GM18502 (cell line): Measurements from ENCODE around the gene YEATS2.
"Not testable (repeated sequence)": the region's sequence is repeated elsewhere in the genome, so short reads cannot be mapped to it uniquely, and the experiment has no call there.

Experiments
- ATAC-seq: cut with Tn5 transposase; IDR thresholded peaks from one replicate; pipeline ENCODE4 v1.9.1; 2021; ENCODE audit warnings: mild to moderate bottlenecking; ENCODE audit not compliant: unreplicated experiment, poor library complexity

The YEATS2 gene

DNA sequence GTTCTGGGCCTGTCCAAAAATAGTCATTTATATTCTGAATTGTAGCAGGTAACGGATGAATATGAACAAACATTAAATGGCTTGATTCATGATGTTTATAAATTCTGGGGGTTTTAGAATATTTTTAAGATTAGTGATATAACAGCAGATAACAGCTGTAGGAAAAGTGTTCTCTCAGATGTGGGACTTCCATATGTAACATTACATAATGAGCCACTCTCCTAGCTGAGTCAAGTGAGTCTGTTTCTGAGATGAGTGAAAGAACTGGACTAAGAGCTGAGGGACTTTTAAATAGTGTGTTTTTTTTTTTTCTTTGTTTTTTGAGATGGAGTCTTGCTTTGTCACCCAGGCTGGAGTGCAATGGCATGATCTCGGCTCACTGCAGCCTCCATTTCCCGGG lies 13.9 kb downstream of the YEATS2 start:
- no peak for ATAC-seq

DNA sequence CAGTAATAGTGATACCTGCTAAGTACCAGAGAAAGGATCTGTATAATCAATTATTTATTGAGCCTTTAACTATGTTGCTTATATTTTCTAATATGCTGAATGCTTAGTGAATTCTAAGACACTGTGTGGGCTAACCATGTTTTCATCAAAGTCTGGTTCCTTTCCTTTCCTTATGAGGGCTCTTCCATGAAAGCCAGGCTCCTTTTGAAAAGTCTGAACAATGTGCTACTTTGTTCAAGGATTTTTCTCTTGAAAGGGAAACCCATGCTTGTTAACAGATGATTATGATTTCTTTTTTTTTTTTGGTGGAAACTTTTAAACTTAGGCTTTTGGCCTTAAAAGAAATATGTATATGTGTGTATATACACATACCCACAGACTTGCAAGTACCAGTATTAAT lies 17.0 kb downstream of the YEATS2 start:
- ATAC-seq: no peak

DNA sequence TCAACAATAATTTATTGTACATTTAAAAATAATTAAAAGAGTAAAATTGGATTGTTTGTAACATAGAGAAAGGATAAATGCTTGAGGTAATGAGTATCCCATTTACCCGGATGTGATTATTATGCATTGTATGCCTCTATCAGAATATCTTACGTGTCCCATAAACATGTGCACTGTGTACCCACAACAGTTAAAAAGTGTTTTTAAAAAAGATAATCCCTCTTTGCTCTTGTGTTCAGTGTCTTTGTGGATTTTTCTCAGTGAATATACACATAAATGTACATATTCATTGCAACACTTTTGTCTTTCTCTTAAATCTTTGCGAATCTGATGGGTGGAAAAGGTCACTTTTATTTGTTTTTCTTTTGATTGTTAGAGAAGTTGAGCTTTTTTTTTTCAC lies 20.4 kb downstream of the YEATS2 start:
- no peak for ATAC-seq

DNA sequence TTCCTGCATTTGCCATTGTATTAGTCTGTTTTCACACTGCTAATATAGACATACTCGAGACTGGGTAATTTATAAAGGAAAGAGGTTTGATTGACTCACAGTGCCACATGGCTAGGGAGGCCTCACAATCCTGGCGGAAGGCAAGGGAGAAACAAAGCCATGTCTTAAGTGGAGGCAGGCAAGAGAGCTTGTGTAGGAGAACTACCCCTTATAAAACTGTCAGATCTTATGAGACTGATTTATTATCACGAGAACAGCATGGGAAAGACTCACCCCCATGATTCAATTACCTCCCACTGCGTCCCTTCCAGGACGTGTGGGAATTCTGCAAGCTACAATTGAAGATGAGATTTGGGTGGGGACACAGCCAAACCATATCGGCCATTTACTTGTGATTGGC lies 27.8 kb downstream of the YEATS2 start:
- ATAC-seq: no peak

DNA sequence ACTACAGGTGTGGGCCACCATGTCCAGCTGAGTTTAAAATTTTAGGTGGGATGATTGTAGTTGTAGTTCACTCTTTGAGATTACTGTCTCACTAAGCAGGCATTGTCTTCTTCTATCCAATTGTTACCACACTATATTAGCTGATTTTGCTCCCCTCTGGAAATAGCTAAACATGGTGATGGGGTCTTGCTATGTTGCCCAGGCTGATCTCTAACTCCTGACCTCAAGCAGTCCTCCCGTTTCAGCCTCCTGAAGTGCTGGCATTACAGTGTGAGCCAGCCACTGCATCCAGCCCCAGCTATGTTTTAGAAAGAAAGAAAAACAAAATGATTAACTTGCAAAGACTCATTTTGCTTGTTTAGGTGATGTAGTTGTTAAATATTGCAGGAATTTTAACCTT lies 30.6 kb downstream of the YEATS2 start:
- no peak for ATAC-seq

DNA sequence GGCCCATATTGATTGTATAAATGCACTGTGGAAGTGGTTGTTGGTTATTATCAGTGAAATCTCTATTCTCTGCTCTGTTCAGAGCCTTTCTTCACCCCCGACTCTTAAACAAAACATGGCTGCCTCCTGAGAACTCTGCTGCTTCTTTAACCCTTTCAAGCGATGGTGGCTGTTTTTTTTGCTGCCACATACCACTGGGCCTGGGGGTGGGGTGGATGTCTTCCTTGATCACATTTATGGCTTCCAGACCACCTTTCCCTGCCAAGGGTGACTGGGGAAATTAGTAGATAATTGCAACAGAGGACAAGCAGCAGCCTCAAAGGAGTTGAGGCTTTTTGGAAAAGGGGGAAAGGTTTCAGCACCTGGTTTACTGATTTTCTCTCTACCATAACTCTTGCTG lies 32.8 kb downstream of the YEATS2 start:
- ATAC-seq: no peak

DNA sequence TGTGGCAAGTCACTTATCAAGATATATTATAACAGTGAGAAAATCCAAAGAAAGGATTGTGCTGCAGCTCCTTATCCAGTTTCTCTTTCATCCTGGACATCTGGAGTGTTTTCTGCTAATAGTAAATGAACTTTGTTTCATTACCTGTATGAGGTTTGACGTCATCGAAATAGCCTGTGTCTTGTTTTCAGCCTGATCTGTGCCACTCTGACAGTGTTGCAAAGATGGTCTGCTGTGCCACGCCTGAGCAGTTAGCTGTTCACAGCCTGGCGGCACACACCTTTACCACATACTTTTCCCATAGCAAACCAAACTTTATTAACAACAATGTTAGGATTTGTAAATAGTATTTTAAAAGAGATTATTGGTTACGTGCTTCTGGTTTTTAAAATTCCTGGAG lies 34.0 kb downstream of the YEATS2 start:
- ATAC-seq: no peak

DNA sequence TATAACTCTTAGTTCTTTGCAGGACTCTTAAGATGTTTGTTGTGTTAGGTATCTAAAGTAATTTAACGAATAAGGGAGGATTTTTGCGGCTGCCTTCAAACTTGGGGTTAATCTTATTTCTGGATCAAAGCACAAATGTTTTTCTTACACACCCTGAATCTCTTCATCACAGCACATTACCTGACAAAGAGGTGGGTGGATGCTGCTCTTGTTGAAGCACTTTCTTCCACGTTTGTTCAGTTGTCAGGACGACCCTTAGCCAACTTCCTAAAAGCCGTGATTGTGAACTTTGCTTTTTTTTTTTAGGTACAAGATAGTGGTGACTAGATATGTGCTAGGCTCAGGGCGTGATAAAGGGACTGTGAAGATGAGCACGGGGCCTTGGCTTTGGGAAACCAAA lies 36.0 kb downstream of the YEATS2 start:
- ATAC-seq: no peak

DNA sequence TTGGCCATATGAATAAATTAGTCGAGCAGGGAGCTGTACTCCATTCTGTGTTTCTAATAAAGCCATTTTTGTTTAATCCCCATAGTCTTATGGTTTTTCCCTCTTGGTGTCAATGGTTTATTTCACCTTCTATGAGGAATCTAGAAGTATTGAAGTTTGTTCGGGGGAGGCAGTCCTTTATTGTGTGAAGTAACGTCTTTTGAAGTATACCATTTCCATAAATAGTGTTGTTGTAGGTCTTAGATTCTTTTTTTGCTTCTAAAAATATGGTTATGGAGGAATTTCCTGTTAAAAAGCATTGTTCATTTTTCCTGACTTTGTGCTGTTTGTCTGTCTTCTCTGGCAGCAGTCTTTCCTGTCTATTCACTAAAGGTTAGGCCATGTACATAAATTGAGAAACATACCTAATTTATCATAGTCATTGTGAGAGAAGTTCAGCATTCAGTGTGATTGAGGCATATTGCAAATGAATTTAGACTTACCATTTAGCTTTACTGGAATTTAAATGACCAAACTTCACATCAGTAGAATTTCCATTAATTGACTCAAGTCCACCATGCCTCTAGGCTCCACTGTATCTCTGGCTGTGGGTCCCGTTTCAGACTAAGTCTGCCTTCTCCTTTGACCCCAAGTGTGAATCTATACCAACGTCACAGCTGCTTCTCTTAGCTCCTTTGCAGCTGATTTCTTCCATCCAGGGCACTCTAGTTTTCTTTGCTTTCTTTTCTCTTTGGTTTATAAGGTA lies 37.3 kb downstream of the YEATS2 start:
- ATAC-seq: no peak

DNA sequence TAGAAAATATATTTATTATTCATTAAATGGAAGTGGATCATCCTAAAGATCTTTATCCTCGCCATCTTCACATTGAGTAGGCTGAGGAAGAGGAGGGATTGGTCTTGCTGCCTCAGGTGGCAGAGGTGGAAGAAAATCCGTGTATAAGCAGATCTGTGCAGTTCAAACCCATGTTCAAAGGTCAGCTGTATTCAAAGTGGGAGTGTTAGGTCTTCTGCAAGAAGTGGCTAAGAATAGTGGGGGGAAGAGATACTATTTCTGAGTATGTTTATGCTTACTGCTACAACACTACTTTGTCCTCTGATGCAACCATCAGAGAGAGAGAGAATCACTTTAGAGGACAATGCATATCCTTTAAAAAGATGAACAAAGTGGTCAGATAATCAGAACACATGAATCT lies 39.5 kb downstream of the YEATS2 start:
- no peak for ATAC-seq

DNA sequence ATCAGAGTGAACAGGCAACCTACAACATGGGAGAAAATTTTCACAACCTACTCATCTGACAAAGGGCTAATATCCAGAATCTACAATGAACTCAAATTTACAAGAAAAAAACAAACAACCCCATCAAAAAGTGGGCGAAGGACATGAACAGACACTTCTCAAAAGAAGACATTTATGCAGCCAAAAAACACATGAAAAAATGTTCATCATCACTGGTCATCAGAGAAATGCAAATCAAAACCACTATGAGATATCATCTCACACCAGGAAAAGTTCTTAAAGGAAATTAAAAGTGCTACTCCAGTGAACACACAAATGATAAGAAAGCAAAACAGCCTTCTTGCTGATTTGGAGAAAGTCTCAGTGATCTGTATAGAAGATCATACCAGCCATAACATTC lies 42.6 kb downstream of the YEATS2 start:
- ATAC-seq: not testable (repeated sequence)

DNA sequence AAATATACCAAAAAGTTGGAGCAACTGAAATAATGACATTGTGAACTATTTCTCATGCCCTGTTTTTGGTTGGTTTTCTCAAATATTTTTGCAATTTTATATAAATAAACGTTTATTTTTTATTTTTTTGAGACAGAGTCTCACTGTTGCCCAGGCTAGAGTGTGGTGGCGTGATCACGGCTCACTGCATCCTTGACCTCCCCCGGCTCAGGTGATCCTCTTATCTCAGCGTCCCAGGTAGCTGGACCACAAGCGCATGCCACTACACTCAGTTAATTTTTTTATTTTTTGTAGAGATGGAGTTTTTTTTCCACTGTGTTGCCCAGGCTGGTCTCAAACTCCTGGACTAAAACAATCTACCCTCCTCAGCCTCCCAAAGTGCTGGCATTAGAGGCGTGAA lies 45.6 kb downstream of the YEATS2 start:
- ATAC-seq: no peak

DNA sequence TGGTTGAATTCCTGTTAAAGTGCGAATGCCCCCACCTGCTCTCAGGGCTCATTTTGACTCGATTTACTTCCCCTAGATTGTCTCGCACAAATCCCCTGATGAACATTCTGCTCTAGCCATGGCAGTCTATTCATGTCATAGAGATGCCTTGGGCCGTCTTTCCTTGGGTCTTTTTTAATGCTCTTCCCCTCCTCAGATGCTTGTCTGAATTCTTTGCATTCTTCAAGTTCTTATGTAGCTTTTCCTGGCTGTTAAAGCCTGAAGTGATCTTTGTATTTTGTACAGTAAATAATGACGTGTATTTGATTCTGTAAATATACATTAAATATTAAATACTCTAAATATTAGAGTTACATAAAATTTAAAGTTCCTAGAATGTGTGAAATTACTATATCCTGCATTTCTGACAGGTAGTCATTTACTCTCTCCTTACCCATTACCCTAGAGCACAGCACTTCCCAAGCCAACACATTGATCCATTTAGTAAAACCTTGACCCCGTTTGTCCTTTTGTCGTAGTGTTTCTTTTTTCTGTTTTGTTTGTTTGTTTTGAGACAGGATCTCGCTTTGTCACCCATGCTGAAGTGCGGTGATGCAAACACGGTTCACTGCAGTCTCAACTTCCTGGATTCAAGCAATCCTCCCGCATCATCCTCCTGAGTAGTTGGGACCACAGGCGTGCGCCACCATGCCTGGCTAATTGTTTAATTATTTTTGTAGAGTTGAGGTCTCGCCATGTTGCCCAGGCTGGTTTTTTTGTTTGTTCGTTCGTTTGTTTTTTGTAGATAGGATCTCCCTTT lies 47.9 kb downstream of the YEATS2 start:
- ATAC-seq: no peak

DNA sequence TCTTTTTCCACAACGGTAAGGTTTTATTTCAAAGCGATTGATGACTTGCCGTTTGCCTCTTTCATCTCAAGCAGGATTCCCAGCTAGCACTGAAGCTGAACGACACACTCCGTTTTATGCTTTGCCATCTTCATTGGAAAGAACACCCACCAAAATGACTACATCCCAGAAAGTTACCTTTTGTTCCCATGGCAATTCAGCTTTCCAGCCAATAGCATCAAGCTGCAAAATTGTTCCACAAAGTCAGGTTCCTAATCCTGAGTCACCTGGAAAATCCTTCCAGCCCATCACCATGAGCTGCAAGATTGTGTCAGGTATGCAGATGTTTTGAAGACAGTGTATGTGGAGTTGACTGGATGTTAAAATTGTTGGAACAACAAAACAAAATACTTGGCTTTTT lies 56.5 kb downstream of the YEATS2 start:
- no peak for ATAC-seq

DNA sequence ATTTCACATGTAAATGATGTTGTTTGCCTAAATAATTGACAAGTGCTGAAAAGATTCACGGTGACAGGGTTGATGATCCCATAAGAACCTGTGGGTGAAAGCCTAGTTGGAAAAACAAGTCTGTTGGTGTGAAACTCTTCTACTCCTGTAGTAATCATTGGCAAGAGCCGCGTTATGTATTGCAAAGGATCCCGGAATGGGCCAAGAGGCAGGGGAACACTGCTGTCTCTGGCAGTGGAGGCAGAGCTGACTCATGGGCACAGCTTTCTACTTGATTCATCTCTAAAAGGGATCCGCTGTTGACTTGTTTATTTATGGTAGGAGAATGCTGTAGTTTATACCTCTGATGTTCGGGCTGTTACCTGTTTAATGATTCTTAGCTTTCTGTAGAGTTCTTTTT lies 64.7 kb downstream of the YEATS2 start:
- ATAC-seq: no peak

DNA sequence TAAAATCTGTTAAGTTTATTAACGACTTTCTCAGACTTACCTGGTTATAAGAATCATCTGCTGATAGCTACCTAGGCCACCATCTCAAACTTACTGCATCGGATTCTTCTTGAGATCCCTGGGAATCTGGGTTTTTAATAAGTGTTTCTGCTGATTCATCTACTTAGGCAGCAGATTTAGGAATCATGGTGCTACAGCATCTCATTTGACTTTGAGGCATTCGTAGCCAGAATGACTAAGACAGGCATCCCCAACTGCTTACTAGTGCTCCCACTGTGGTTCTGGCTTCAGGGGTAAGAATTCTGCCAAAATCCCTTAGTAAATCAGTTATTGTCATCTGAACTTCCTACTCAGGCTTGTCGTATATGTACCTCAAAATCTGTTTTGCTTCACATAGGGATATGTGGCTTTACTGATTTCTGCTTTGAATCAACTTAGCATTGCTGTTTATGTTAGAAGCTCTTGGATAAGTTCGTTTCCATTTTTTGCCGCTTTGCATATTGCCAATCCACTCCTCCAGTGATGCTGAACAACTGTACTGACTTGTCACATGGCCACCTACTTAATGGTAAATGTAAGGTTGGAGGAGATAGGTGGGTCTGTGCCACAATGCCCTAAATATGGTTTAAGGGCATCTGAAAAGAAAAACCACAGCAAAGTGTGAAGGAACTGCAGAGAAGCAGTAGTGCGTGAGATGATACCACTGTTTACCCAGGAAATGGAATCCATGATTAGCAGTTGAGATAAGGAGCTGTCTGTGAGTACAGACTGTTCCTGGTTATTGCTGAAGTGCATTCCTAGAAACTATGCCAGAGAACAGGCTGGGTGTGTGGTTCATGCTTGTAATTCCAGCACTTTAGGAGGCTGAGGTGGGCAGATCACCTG lies 67.5 kb downstream of the YEATS2 start:
- no peak for ATAC-seq

DNA sequence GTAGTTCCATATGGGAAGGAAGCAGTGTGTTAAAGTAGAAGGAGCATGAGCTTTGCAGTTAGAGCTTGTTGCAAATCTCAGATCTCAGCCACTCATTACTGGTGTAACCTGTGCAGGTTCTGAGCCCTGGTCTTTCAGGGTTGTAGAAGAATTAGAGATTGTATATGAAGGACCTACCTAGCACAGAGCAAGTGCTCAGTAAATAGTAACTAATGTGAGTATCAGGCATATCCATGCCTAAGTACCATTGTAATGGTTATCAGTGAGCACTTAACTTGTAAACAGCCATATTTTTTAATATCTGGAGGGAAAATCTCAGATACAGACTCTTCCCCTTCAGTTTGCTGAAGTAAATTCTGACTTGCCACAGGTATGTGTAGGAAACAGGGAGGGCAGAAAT lies 68.5 kb downstream of the YEATS2 start:
- ATAC-seq: no peak

DNA sequence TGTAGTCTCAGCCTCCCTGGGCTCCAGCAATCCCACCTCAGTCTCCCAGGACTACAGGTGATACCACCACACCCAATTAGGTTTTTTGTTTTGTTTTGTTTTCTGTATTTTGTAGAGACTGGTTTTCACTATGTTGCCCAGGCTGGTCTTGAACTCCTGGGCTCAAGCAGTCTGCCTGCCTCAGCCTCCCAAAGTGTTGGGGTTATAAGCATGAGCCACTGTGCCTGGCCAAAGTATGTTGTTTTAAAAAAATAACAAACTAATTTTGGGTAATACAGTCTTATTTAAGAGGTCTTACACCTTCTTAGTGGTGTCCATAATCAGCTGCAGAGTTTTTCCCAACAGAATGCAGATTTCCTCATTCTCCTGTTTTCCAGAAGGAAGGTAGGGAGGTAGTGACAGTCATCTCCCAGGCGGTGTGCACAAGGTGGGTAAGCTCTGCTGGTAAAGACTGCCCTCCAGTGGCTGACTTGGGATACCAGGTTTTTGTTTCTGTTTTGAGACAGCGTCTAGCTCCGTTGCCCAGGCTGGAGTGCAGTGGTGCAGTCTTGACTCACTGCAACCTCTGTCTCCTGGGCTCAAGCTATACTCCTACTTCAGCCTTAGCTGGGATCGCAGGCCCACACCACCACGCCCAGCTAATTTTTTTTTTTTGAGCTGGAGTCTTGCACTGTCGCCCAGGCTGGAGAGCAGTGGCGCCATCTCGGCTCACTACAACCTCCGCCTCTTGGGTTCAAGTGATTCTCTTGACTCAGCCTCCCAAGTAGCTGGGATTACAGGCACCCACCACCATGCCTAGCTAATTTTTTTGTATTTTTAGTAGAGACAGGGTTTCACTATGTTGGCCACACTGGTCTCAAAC lies 69.4 kb downstream of the YEATS2 start:
- ATAC-seq: peak; percentile 76

DNA sequence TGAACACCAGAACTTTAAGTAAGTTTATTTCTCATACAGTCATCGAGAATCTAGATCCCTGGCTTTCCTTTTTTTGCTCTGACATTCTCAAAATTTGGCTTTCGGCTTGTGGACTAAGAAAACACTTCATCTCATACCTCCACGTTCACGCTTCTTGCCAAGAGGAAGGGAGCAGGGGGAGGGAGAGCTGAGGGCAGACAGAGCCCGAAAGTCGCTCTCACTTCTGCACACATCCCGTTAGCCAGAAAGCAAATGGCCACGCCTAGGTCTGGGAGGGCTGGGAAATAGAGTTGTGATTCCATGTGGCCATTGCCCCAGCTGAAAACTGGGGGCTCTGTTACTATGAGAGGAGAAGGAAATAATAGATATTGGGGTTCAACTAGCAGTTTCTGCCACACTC lies 70.5 kb downstream of the YEATS2 start:
- no peak for ATAC-seq

DNA sequence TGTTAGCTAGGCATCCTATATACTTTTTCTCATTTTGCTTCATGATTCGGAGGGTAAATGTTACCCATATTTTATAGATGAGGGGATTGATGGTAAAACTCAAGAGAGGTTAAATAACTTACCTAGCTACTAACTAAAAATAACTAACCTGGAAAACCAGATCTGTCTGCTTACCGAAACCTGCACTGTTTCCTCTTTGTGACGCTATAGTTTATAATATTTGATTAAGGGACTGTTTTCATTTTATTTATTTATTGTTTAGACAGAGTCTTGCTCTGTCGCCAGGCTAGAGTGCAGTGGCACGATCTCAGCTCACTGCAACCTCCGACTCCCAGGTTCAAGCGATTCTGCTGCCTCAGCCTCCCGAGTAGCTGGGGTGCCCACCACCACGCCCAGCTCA lies 71.9 kb downstream of the YEATS2 start:
- ATAC-seq: no peak
